HG03135 (cell line): Measurements from ENCODE around the gene CARD19.
A peak's percentile ranks its signal among the peaks of the same experiment; 100 is the strongest.

Experiments
- ATAC-seq: cut with Tn5 transposase; IDR thresholded peaks from one replicate; pipeline ENCODE4 v1.9.1; 2021; ENCODE audit warnings: mild to moderate bottlenecking, moderate library complexity; ENCODE audit not compliant: unreplicated experiment

Gene CARD19

DNA sequence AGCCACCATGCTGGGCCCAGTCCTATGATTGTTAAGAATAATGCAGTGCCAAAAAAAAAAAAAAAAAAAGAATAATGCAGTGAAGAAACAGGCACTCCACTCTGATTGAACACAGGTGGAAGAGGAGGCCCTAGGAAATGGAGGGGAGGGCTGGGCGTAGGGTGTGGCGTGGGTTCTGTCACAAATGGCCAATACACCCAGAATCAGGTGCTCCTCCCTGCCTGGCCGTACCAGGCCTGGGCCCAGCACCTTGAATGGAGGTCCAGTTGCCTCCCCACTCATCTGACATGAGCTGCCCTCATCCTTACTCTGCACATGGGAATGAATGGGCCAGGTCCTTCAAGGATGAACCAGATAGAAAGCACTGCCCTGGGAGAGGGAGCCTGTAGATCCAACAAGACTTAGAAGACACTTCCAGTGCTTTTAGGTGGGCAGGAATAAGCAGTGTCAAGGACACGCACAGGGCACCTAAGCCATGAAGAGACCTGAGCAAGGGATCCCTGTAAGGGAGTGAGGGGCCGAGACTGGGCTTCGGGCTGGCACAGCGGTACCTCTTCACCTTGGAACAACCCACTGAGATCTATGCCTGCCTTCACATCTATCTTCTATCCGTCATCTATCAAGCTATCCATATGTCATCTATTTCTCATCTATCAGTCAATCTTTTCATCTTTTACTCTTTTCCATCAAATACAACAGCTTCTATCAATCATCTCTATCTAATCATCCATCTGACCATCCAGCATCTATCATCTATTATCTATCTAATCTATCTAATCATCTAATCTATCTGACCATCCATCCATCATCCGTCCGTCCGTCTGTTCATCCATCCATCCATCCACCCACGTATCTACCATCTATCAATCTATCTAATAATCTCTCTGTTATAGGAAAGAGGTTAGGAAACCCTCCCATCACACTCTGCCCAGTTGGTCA lies 22.2 kb downstream of the CARD19 start:
- no peak for ATAC-seq

GRCh38 chr9:93118863-93119702 lies 23.1 kb downstream of the CARD19 start:
- ATAC-seq, result no peak

GRCh38 chr9:93119703-93119952 lies 23.6 kb downstream of the CARD19 start:
- ATAC-seq, result no peak

DNA sequence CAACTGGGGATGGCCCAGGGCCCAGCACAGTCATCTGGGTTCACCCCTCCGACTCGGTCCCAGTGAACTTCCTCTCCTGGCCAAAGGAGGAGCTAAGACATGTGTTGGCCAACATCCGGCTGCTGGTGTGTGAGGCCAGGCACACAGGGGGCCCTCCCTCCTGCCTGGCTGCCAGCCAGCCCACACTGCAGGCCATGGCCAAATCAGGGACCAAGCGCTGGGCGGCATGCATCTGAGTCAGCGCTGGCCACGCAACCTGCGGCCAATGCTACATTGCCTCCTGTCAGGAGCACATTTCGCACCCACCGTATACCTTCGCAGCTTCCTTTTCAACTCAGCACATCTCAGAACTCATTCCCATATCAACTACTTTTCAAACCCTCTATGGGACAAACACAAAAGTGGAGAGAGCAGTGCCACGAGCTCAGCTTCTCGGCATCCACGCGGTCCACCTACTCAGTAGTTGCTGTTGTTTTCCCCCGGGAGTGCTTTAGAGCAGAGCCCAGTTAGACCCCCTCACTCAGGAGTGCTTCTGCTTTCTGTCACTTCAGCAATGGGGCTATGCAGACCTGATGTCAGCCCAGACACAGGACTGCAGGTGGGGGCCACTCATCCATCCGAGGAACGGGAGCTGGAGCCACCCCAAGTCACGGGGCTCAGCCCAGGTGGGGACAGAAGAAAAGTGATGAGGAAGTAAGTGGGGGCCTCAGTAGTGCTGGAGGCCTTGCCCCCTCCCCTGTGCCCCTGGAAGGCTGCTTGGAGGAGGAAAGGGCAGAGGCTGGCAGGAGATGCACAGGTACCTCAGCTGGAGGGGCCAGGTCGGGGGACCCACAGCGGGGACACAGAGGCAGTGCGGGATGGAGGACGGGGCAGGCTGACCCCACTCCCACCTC lies 24.2 kb downstream of the CARD19 start:
- peak; percentile 95 for ATAC-seq

DNA sequence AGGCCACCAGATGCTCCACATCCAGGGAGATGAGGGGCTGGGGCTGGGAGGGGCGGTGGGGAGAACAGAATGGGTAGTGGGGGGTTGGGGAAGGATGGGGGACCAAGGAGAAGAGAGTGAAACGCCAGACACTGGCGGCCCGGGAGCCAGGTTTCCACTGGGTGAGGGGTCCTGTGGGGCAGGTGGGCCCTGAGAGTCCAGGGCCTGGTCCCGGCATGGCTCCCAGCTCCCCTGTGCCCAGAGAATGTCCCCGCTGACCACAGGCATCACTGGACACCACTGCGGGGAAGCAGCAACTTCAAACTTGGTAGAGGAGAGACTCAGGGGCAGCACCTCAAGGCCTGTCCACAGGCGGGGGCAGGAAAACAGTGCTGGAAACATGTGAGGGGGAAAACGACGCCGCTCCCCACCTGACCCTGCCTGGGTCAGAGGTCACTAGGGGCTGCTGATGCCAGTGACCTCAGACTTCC lies 24.9 kb downstream of the CARD19 start:
- no peak for ATAC-seq

DNA sequence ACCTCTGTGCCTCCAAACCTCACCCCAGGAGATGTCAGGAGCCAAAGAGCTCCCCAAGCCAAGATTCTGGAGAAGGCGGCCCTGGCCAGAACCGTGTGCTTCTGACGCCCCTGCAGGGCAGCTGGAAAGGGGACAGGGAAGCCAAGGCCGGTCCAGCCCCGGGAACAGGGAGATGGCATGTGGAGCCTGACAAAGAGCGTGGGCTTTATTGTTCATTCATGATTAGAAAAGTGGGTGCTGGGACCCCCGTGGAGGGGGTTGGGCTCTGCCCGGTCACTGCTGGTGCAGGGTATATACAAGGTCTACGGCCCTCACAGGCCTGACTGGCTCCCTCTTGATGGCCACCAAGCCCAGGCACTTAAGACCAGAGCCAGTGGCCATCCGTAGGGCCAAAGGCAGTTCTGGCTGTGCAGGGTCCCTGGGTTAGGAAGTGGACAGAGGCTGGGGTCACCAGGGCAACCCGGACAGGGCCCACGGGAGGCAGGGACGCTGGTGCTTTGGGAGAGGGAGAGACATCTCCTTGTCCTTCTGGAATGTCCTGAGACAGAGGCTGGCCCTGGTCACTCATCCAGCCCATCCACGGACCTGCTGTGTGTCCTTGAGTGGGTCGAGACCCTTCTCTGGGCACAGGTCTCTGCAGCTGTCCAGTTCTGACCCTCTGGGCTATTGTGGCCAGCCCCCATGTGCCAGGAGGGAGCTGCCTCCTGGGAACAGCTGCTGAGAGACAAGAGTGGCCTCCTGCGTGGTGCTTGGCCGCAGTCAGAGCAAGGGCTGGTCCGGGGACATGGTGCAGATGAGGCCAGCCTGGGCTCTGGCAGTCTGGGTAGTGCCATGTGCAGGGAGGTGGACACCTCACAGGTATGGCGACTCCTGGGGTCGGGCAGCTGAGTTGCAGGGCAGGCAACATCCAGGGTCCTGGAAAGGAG lies 25.6 kb downstream of the CARD19 start:
- no peak for ATAC-seq

GRCh38 chr9:93122721-93123221 lies 26.8 kb downstream of the CARD19 start:
- ATAC-seq, result no peak

GRCh38 chr9:93123561-93124283 lies 27.7 kb downstream of the CARD19 start:
- ATAC-seq, result no peak

DNA sequence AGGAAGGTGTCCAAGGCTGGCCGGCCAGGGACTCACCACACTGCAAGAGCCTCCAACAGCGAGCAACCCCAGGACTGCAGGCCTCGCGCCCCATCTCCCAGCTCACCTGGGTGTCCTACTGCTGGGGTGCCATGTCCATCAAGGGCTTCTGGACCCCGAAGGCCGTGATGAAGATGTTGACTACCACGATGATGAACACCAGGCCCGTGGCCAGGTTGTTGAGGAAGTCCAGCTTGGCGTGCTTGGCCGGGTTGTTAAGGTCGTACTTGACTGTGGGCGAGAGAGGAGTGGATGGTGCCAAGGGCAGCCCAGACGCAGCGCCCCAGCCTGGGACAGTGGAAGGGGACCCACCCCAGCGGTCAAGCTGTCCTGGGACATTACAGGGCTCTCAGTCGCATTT lies 28.8 kb downstream of the CARD19 start:
- no peak for ATAC-seq

GRCh38 chr9:93125331-93125894 lies 29.4 kb downstream of the CARD19 start:
- no peak for ATAC-seq

DNA sequence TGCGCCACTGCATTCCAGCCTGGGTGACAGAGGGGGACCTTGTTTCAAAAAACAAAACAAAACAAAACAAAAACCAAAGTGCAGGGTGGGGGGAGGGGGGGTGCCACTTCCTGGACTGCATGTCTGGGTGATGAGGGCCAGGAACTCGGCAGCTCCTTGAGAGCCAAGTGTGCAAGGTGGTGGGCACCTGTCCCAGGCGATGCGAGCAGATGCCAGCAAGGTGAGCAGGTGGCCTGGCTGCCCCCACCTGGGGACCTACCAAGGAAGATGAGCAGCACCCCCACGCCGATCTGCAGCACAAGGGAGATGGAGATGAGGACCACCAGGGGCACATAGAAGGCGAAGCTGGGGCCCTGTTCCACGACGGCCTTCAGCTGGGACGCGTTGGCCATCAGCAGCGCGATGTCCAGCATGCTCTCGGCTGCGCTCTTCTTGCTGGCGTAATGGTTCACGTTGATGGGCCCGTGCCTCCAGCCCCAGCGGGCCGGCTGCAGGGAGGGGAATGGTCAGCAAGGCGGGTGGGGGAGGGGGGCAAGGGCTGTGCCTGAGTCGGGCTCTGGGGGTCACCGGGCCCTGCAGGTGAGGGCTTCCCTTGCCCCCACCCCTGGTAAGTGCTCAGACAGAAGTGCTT lies 30.2 kb downstream of the CARD19 start:
- no peak for ATAC-seq

GRCh38 chr9:93126825-93127368 lies 30.9 kb downstream of the CARD19 start:
- no peak for ATAC-seq

- ATAC-seq, result no peak
Observed at GRCh38 chr9:93127395-93127911, 31.4 kb downstream of the CARD19 start.

GRCh38 chr9:93128011-93128714 lies 32.1 kb downstream of the CARD19 start:
- no peak for ATAC-seq

DNA sequence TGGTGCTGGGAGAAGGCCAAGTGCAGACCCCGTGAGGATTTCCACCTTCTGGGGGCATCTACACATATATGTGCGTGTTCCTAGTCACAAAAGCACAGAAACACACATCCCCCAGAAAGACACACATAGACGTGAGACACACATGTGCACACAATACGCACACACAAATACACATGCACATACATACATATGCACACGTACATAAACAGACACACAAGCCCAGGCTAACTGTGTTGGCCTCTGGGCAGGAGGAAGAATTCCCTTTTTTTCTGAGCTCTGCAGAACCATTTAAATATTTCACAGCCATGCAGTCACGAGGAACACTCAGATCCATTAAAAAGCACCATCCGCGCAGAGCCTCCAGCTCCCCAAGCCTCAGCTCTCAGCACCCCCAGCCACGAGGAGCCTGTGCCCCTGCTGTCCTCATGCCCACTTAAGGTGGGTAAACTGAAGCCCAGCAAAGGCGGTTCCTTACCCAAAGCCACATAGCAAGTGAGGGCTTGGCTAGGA lies 32.8 kb downstream of the CARD19 start:
- ATAC-seq, result no peak

DNA sequence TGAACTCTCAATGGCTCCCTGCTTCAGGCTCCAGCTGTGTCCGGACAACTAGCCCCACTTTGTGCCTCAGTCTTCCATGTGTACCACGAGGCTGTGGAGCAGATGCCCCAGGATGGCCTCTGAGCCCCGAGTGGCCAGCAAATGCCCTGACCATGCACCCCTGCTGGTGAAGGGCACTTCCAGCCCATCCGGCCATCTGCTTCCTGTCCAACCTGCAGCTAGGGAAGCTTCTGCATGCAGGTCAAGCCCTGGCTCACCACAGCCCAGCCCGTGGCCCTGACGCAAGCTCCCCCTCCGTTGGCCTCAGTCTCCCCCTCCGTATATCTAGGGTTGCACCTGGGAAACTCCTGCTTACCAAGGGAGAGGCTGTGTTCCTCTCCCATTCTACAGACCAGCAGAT lies 33.3 kb downstream of the CARD19 start:
- ATAC-seq, result no peak
